ENCODE data around the gene RGS17.

DNA sequence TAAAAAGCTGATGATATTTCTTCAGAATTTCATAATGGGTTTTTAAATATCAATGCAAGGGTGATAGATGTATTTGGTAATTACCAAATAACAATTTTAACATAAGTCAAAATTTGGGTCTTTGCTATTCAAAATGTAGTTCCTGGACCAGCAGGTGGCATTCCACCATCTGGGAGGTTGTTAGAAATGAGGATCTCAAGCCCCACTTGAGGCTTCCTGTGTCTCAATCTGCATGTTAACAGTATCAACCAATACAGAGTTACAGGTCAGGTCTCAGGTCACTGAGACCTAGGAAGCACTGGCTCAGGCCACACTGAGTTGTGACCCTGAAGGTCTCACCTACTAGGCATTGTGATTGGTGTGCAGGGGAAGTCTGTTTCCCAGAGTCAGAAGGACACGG is 71.3 kb downstream of the RGS17 start:
- TF ChIP-seq, protein P1, sequence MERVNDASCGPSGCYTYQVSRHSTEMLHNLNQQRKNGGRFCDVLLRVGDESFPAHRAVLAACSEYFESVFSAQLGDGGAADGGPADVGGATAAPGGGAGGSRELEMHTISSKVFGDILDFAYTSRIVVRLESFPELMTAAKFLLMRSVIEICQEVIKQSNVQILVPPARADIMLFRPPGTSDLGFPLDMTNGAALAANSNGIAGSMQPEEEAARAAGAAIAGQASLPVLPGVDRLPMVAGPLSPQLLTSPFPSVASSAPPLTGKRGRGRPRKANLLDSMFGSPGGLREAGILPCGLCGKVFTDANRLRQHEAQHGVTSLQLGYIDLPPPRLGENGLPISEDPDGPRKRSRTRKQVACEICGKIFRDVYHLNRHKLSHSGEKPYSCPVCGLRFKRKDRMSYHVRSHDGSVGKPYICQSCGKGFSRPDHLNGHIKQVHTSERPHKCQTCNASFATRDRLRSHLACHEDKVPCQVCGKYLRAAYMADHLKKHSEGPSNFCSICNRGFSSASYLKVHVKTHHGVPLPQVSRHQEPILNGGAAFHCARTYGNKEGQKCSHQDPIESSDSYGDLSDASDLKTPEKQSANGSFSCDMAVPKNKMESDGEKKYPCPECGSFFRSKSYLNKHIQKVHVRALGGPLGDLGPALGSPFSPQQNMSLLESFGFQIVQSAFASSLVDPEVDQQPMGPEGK (CRISPR knock-in tag; IDR thresholded peaks at IDR 0.05; ENCODE audit: borderline replicate concordance) = no peak
- TF ChIP-seq ZFP3 (CRISPR knock-in tag; IDR thresholded peaks at IDR 0.05) = no peak
- no peak for TF ChIP-seq ARNTL (CRISPR knock-in tag; IDR thresholded peaks at IDR 0.05; ENCODE audit: borderline replicate concordance, low read depth)
- no peak for TF ChIP-seq ZNF565 (CRISPR knock-in tag; conservative IDR thresholded peaks at IDR 0.05; ENCODE audit: low read depth)
- TF ChIP-seq RARB (CRISPR knock-in tag; IDR thresholded peaks at IDR 0.05) = no peak
- TF ChIP-seq, protein P2, sequence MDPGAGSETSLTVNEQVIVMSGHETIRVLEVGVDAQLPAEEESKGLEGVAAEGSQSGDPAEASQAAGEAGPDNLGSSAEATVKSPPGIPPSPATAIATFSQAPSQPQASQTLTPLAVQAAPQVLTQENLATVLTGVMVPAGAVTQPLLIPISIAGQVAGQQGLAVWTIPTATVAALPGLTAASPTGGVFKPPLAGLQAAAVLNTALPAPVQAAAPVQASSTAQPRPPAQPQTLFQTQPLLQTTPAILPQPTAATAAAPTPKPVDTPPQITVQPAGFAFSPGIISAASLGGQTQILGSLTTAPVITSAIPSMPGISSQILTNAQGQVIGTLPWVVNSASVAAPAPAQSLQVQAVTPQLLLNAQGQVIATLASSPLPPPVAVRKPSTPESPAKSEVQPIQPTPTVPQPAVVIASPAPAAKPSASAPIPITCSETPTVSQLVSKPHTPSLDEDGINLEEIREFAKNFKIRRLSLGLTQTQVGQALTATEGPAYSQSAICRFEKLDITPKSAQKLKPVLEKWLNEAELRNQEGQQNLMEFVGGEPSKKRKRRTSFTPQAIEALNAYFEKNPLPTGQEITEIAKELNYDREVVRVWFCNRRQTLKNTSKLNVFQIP (CRISPR knock-in tag; IDR thresholded peaks at IDR 0.05; ENCODE audit: borderline replicate concordance, low read depth) = no peak
- TF ChIP-seq SNAI2 (CRISPR knock-in tag; IDR thresholded peaks at IDR 0.05) = no peak
- TF ChIP-seq, protein P3, sequence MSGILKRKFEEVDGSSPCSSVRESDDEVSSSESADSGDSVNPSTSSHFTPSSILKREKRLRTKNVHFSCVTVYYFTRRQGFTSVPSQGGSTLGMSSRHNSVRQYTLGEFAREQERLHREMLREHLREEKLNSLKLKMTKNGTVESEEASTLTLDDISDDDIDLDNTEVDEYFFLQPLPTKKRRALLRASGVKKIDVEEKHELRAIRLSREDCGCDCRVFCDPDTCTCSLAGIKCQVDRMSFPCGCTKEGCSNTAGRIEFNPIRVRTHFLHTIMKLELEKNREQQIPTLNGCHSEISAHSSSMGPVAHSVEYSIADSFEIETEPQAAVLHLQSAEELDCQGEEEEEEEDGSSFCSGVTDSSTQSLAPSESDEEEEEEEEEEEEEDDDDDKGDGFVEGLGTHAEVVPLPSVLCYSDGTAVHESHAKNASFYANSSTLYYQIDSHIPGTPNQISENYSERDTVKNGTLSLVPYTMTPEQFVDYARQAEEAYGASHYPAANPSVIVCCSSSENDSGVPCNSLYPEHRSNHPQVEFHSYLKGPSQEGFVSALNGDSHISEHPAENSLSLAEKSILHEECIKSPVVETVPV (CRISPR knock-in tag; IDR thresholded peaks at IDR 0.05) = no peak
- no peak for TF ChIP-seq GLIS3 (CRISPR knock-in tag; IDR thresholded peaks at IDR 0.05)

Data from SK-N-SH treated with all-trans-retinoic acid at 6 μM for 48 hours (cell line).